PFSK-1 (cell line): ENCODE measurements around the gene ISM1.

Experiments used
- FOXP2 ChIP-seq: optimal IDR thresholded peaks from 2 replicates; pipeline ENCODE3; 2011; ENCODE audit warnings: borderline replicate concordance, control low read depth, inconsistent platforms; ENCODE audit not compliant: insufficient read depth; ENCODE audit errors: extremely low read length, extremely low read depth
- POLR2AphosphoS5 ChIP-seq: IDR thresholded peaks from 2 replicates; pipeline ENCODE4 v1.6.1; 2012; ENCODE audit warnings: low read depth, mild to moderate bottlenecking, control low read depth, low read length, moderate library complexity
- SIN3A ChIP-seq: IDR thresholded peaks from 2 replicates; pipeline ENCODE4 v1.6.1; 2012; ENCODE audit warnings: mild to moderate bottlenecking, low read length, moderate library complexity, borderline replicate concordance; ENCODE audit not compliant: insufficient read depth
- TAF1 ChIP-seq: IDR thresholded peaks from 2 replicates; pipeline ENCODE4 v1.6.1; 2012; ENCODE audit warnings: low read length, control low read depth, borderline replicate concordance; ENCODE audit not compliant: insufficient read depth
- TF ChIP-seq, protein P1 (sequence below), 2 experiments: IDR thresholded peaks; 2 replicates each; pipeline versions ENCODE4 v1.6.1 to v1.8.0; 2011 to 2012; ENCODE audit warnings: low read depth in 2 of 2, low read length in 2 of 2, control low read depth in 1 of 2, inconsistent platforms in 1 of 2, mild to moderate bottlenecking in 1 of 2, moderate library complexity in 1 of 2; ENCODE audit not compliant: insufficient read depth in 1 of 2

ISM1 gene

DNA sequence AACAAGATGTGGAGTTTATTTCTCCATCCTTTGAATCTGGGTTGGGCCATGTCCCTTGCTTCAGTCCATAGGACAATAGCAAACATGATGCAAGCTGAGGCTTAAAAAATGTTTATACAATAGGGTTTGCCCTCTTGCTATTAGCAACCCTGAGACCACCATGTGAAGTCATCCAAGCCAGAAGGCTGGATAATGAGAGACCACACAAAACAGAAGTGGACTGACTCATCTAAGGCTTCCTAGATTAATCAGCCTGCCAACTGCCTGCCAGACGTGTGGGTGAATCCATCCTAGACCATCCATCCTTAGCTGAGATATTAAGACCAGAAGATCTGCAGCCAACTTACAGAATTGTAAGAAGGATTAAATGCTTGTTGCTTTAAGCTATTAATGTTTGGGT, 38.1 kb upstream of the ISM1 start:
- no peak for TF ChIP-seq TAF1

DNA sequence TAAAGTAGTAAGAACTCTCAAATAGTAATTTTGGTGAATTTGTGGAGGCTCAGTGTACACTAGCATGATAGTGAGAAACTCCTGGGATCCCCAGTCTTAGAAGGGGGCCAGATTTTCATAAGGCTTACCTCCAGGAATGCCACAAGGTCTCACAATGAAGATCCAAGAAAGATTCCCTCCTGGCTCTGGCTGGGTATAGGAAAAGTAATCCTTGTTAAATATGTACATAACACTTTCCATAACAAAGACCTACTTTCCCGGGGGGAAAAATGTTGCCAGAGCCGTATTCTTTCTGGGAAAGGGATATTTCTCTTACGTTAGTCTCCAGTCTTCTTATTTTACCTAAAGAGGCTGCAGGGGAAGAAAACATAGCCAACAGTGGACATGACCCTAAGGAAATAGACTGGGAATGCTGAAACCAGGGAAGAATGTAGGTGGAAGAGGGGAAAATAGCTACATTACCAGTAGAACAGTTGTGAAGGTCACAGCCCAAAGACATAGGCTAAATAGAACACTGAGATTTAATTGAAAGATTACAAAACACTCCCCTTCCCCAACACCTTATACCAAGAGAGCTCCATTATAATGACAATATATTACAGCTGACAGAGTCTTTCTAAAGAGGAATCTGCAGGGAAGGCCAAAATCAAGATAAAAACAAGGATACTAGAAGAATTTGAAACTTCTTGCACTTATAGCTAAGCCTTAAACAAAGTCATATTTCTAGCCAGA, 34.9 kb upstream of the ISM1 start:
- TF ChIP-seq SIN3A (no peak), TAF1 (no peak)

DNA sequence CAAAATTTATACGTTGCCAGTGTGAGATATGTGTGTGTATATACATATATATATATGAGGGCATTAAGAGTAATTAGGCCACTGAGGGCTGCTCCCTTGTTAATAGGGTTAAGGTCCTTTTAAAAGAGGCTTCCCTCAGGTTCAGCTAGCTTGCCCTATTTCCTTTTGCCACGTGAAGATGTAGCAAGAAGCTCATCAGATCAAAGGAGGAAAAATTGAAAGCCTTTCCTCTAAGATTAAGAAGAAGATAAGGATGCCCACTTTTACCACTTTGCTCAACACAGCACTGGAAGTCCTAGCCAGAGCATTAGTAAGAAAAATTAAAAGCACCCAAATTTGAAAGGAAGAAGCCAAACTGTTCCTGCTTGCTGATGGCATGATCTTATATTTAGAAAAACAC, 33.2 kb upstream of the ISM1 start:
- TF ChIP-seq FOXP2 (no peak), POLR2AphosphoS5 (no peak), TAF1 (no peak), SIN3A (no peak)
- TF ChIP-seq, protein P1, sequence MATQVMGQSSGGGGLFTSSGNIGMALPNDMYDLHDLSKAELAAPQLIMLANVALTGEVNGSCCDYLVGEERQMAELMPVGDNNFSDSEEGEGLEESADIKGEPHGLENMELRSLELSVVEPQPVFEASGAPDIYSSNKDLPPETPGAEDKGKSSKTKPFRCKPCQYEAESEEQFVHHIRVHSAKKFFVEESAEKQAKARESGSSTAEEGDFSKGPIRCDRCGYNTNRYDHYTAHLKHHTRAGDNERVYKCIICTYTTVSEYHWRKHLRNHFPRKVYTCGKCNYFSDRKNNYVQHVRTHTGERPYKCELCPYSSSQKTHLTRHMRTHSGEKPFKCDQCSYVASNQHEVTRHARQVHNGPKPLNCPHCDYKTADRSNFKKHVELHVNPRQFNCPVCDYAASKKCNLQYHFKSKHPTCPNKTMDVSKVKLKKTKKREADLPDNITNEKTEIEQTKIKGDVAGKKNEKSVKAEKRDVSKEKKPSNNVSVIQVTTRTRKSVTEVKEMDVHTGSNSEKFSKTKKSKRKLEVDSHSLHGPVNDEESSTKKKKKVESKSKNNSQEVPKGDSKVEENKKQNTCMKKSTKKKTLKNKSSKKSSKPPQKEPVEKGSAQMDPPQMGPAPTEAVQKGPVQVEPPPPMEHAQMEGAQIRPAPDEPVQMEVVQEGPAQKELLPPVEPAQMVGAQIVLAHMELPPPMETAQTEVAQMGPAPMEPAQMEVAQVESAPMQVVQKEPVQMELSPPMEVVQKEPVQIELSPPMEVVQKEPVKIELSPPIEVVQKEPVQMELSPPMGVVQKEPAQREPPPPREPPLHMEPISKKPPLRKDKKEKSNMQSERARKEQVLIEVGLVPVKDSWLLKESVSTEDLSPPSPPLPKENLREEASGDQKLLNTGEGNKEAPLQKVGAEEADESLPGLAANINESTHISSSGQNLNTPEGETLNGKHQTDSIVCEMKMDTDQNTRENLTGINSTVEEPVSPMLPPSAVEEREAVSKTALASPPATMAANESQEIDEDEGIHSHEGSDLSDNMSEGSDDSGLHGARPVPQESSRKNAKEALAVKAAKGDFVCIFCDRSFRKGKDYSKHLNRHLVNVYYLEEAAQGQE (IDR thresholded peaks at IDR 0.05; ENCODE audit: insufficient read depth in 1 of 2, low read depth in 2 of 2, low read length in 2 of 2), result no peak

DNA sequence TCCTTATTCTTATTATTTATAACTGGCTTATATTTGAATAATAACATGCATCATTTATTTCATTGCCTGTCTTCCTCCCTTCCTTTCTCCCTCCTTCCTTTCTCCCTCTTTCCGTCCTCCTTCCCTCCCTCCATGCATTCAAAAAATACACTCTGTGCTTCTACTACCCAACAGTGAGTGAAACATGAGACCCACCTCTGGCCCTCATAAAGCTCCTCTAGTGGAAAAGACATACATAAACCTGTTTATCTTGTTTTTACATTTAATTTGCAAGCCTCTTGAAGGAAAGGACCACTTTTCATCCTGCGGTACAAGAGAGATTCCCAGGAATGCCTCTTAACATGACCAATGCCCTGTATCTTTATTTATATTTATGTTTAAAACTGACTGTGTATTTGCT, 21.8 kb upstream of the ISM1 start:
- TF ChIP-seq FOXP2 (no peak), TAF1 (no peak), SIN3A (no peak), POLR2AphosphoS5 (no peak)
- TF ChIP-seq, protein P1 (IDR thresholded peaks at IDR 0.05; ENCODE audit: insufficient read depth in 1 of 2, low read depth in 2 of 2, low read length in 2 of 2), result no peak

DNA sequence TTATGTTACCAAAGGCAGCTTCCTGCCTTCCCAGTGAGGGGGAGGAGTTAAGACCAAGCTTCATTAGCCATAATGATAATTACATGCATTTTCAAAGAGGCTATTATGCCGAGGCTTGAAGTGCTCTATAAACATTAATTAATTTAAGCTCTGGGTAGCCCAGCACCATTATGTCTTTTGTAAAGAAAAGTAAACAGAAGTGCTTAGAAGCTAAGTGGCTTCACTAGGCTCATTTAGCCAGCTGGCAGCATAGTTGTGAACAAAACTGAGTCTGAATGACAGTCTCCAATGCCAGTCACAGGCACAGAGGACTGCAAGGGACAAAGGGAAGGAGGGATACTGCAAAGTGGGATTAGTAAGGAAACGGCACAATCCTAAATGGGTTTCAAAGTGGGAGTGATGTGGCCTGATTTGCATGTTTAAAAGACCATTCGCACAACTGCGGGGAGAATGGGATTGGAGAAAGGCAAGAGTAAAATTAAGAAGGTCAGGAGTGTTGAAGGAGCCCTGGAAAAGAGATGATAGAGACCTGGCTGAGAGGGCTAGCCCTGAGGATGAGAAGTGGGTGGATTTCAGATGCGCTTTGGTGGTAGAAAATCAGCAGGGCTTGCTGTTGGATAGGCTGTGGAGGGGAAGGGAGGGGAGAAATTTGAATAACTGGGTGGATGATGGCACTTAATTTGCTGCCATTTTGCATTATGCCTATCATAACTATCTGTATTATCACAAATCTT, 20.1 kb upstream of the ISM1 start:
- TF ChIP-seq TAF1, result no peak
- TF ChIP-seq FOXP2, result no peak
- TF ChIP-seq, protein P1 (IDR thresholded peaks at IDR 0.05; ENCODE audit: insufficient read depth in 1 of 2, low read depth in 2 of 2, low read length in 2 of 2), result no peak
- no peak for TF ChIP-seq POLR2AphosphoS5
- TF ChIP-seq SIN3A, result no peak

DNA sequence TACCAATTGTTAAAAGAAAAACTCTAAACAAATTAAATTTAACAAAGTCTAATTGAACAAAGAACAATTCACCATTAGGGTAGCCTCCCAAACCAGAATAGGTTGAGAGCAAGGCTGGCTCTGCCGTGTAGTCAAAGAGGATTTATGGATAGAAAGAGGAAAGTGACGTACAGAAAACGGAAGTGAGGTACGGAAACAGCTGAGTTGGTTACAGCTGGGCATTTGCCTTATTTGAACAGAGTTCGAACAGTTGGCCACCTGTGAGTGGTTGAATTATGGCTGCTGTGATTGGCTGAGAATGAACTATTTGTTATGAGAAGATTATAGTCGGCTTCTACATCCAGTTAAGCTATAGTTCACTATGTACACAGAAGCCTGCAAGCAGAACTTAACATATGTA, 18.5 kb upstream of the ISM1 start:
- TF ChIP-seq, protein P1 (IDR thresholded peaks at IDR 0.05; ENCODE audit: insufficient read depth in 1 of 2, low read depth in 2 of 2, low read length in 2 of 2), result no peak
- TF ChIP-seq FOXP2, result no peak
- no peak for TF ChIP-seq SIN3A
- TF ChIP-seq POLR2AphosphoS5, result no peak
- TF ChIP-seq TAF1, result no peak
